HEK293 (cell line): ENCODE results near the gene ZP3.
"Not testable (repeated sequence)": the region's sequence is repeated elsewhere in the genome, so short reads cannot be mapped to it uniquely, and the experiment has no call there.

Experiments
- CTCF ChIP-seq: fragments of 450-650 bp; formaldehyde crosslinking; IDR thresholded peaks from 2 replicates; pipeline ENCODE4 v1.5.1; 2016; ENCODE audit warnings: missing biosample characterization, missing genetic modification characterization
- YY1 ChIP-seq: fragments of 450-650 bp; formaldehyde crosslinking; IDR thresholded peaks from 2 replicates; pipeline ENCODE4 v1.5.1; 2018; ENCODE audit warnings: missing biosample characterization, missing genetic modification characterization

GRCh38 chr7:76486618-76487017 is 61.9 kb downstream of the ZP3 start:
- TF ChIP-seq CTCF (tag by site-specific recombination); YY1: not testable (repeated sequence)
